ENCODE data around the gene SOAT2. TPM values are rescaled to one million over a fixed set of nuclear protein-coding genes. Genes with fewer than 3 reads are reported as not detected.

Gene SOAT2
- total RNA-seq, 1 donor from 2014 or later = 0.40 TPM

GRCh38 chr12:53067993-53068770 lies 35.1 kb upstream of the SOAT2 start:
- Mint-ChIP-seq H3K27ac (peak overlapping the region; percentile 93), H3K4me1 (peaks cover 63% of the 10 kb centered on the region), H3K4me3 (no peak overlapping the region), H3K9me3 (no peaks in the 10 kb centered on the region), H3K36me3 (peaks cover 11% of the 10 kb centered on the region), H3K27me3 (ENCODE audit: low read depth) (no peaks in the 10 kb centered on the region)
- no peak for DNase-seq (ENCODE audit: low spot score in 2 of 2, unreplicated experiment in 2 of 2)
- TF ChIP-seq, protein P1, sequence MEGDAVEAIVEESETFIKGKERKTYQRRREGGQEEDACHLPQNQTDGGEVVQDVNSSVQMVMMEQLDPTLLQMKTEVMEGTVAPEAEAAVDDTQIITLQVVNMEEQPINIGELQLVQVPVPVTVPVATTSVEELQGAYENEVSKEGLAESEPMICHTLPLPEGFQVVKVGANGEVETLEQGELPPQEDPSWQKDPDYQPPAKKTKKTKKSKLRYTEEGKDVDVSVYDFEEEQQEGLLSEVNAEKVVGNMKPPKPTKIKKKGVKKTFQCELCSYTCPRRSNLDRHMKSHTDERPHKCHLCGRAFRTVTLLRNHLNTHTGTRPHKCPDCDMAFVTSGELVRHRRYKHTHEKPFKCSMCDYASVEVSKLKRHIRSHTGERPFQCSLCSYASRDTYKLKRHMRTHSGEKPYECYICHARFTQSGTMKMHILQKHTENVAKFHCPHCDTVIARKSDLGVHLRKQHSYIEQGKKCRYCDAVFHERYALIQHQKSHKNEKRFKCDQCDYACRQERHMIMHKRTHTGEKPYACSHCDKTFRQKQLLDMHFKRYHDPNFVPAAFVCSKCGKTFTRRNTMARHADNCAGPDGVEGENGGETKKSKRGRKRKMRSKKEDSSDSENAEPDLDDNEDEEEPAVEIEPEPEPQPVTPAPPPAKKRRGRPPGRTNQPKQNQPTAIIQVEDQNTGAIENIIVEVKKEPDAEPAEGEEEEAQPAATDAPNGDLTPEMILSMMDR (IDR thresholded peaks at IDR 0.05; ENCODE audit: unreplicated experiment) = no peak

- Mint-ChIP-seq H3K36me3 (peaks cover 14% of the 10 kb centered on the region), H3K9me3 (no peaks in the 10 kb centered on the region), H3K4me1 (peaks cover 67% of the 10 kb centered on the region), H3K4me3 (no peak overlapping the region), H3K27me3 (ENCODE audit: low read depth) (no peaks in the 10 kb centered on the region), H3K27ac (peak overlapping the region; percentile 93)
- TF ChIP-seq, protein P1 (IDR thresholded peaks at IDR 0.05; ENCODE audit: unreplicated experiment) = no peak
- no peak for DNase-seq (ENCODE audit: low spot score in 2 of 2, unreplicated experiment in 2 of 2)
These were observed 34.3 kb upstream of the SOAT2 start for GRCh38 chr12:53068811-53069585.

- Mint-ChIP-seq H3K36me3 (peaks cover 21% of the 10 kb centered on the region), H3K27ac (peak overlapping the region; percentile 93), H3K9me3 (no peaks in the 10 kb centered on the region), H3K27me3 (ENCODE audit: low read depth) (no peaks in the 10 kb centered on the region), H3K4me3 (no peak overlapping the region), H3K4me1 (peaks cover 72% of the 10 kb centered on the region)
- TF ChIP-seq, protein P1 (IDR thresholded peaks at IDR 0.05; ENCODE audit: unreplicated experiment) = no peak
- no peak for DNase-seq (ENCODE audit: low spot score in 2 of 2, unreplicated experiment in 2 of 2)
These were observed 33.5 kb upstream of the SOAT2 start for GRCh38 chr12:53069621-53070410.

GRCh38 chr12:53070877-53071492 lies 32.3 kb upstream of the SOAT2 start:
- peak overlapping the region; percentile 93 for H3K27ac Mint-ChIP-seq
- TF ChIP-seq, protein P1 (IDR thresholded peaks at IDR 0.05; ENCODE audit: unreplicated experiment) = no peak
- DNase-seq (ENCODE audit: low spot score in 2 of 2, unreplicated experiment in 2 of 2) = no peak

More at GRCh38 chr12:53070877-53071492, 32.3 kb upstream of the SOAT2 start:
- no peak overlapping the region for H3K4me3 Mint-ChIP-seq
- H3K27me3 Mint-ChIP-seq (ENCODE audit: low read depth) = no peaks in the 10 kb centered on the region
- peaks cover 81% of the 10 kb centered on the region for H3K4me1 Mint-ChIP-seq
- peaks cover 14% of the 10 kb centered on the region for H3K36me3 Mint-ChIP-seq
- no peaks in the 10 kb centered on the region for H3K9me3 Mint-ChIP-seq
